GM12892 (cell line): ENCODE measurements around the gene FAM13A.

Experiments used
- POLR2A ChIP-seq: IDR thresholded peaks from 2 replicates; pipeline ENCODE4 v1.6.1; 2011; ENCODE audit warnings: low read depth, low read length, control low read depth
- POLR2AphosphoS5 ChIP-seq: IDR thresholded peaks from 2 replicates; pipeline ENCODE4 v1.6.1; 2011; ENCODE audit warnings: low read depth, low read length, control low read depth

DNA sequence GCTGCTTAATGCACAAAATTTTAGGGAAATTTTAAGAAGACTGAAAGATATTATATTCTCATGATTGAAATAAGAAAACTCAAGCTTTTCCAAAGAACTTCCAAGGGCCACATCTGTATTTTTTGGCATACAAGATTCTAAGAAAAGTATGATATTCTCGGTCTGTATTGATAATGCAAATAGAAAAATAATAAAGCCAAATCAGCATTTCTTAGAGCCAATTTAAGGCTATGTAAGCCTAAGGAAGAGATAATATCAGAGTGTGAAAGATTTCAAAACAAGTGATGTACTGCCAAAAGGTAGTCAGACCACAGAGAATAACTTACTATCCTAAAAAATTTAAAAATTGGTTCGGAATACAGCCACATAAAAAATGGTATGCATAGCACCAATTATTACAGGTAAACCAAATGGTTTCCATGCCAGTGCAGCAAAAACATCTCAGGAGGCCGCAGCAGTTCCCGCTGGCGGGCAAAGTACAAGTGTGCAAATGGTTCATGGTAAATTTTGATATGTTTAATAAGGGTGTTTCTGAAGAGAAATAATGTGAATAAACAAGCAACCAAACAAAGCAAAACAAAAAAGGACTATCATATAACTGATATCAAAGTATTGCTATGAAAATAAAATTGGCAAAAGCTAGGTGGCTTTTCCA lies 324.1 kb downstream of the FAM13A start:
- no peak for TF ChIP-seq POLR2A
- TF ChIP-seq POLR2AphosphoS5, result no peak
